GM12878 (cell line): ENCODE measurements around the gene EVX2. TPM values are rescaled to one million over a fixed set of nuclear protein-coding genes. Genes with fewer than 3 reads are reported as not detected.
A peak's percentile ranks its signal among the peaks of the same experiment; 100 is the strongest.

Source experiments
- ATAC-seq: fragments of 200-7000 bp; cut with Tn5 transposase; 3 replicates; pipeline ENCODE4 v1.9.1; 2020; ENCODE audit warnings: mild to moderate bottlenecking, moderate library complexity
- BruUV-seq: library from RNA; stranded (reverse); fragments of 400-500 nt; replicated peaks from 2 replicates; lab custom pipeline; 2021; lab: Mats Ljungman, UMichigan
- CTCF ChIA-PET: fragments of 300-600 bp; sonication (Branson Sonifier 250); formaldehyde crosslinking; extraction: SDS; loops from one replicate; lab custom pipeline; 2021; ENCODE audit warnings: inconsistent platforms; lab: Yijun Ruan, JAX
- POLR2A ChIA-PET: fragments of 350-600 bp; formaldehyde crosslinking; extraction: SDS; loops from one replicate; lab custom pipeline; 2021; ENCODE audit warnings: inconsistent platforms; lab: Charles Lee
- RAD21 ChIA-PET: fragments of 300-600 bp; sonication (Branson Sonifier 250); formaldehyde crosslinking; loops from one replicate; lab custom pipeline; 2023; ENCODE audit warnings: antibody characterized with exemption; ENCODE audit not compliant: unreplicated experiment; lab: Charles Lee
- SMC1A ChIA-PET: fragments of 300-600 bp; sonication (Branson Sonifier 250); formaldehyde crosslinking; loops from one replicate; lab custom pipeline; 2023; ENCODE audit not compliant: unreplicated experiment, uncharacterized antibody; lab: Charles Lee
- DNase-seq: peaks from one replicate; pipeline ENCODE4 v3.0.0-alpha.2; 2011; ENCODE audit warnings: low read depth, low spot score
- FAIRE-seq: peaks from 3 replicates; lab custom pipeline; 2011; peaks lifted over from hg19 to GRCh38; lab: Jason Lieb, UNC
- H2AFZ ChIP-seq: 2 replicates; pipeline ENCODE4 v1.6.0; 2011; ENCODE audit warnings: low read depth, low read length, control low read depth; ENCODE audit not compliant: control insufficient read depth
- H3K27ac ChIP-seq: 2 replicates; pipeline ENCODE4 v1.5.1; 2011; ENCODE audit warnings: control low read depth; ENCODE audit not compliant: control insufficient read depth, insufficient read depth
- H3K27me3 ChIP-seq, 2 experiments: replicated peaks in 1 of 2; 2 replicates each; pipeline versions ENCODE4 v1.6.0 to v1.6.1; 2011; ENCODE audit warnings: low read length in 1 of 2; ENCODE audit not compliant: control insufficient read depth in 2 of 2, insufficient read depth in 2 of 2
- H3K36me3 ChIP-seq, 2 experiments: 2 replicates each; pipeline ENCODE4 v1.5.1; 2011; ENCODE audit warnings: low read length in 1 of 2; ENCODE audit not compliant: control insufficient read depth in 2 of 2, insufficient read depth in 2 of 2
- H3K4me1 ChIP-seq: 2 replicates; pipeline ENCODE4 v1.6.1; 2011; ENCODE audit warnings: mild to moderate bottlenecking, low read length, moderate library complexity, mixed read lengths; ENCODE audit not compliant: control insufficient read depth, insufficient read depth
- H3K4me2 ChIP-seq: 2 replicates; pipeline ENCODE4 v1.6.0; 2011; ENCODE audit warnings: control low read depth; ENCODE audit not compliant: control insufficient read depth, insufficient read depth
- H3K4me3 ChIP-seq: fragments of 200-600 bp; sonication (generic); 2 replicates; pipeline ENCODE4 v1.5.1; 2016
- H3K79me2 ChIP-seq: 2 replicates; pipeline ENCODE4 v1.6.0; 2011; ENCODE audit warnings: low read length; ENCODE audit not compliant: control insufficient read depth, insufficient read depth
- H3K9ac ChIP-seq: 2 replicates; pipeline ENCODE4 v1.8.0; 2011; ENCODE audit warnings: low read length, control low read depth, mixed read lengths; ENCODE audit not compliant: control insufficient read depth, insufficient read depth
- H3K9me3 ChIP-seq: replicated peaks from 3 replicates; pipeline ENCODE4 v1.5.1; 2011; ENCODE audit warnings: mild to moderate bottlenecking, low read length; ENCODE audit not compliant: control insufficient read depth, insufficient read depth
- H4K20me1 ChIP-seq: 2 replicates; pipeline ENCODE4 v1.6.0; 2011; ENCODE audit not compliant: control insufficient read depth, insufficient read depth
- MYC ChIP-seq: IDR thresholded peaks from 2 replicates; pipeline ENCODE4 v1.6.1; 2011; ENCODE audit warnings: mild to moderate bottlenecking, low read length, moderate library complexity, inconsistent platforms; ENCODE audit not compliant: insufficient read depth, insufficient replicate concordance, insufficient read length, severe bottlenecking
- NBN ChIP-seq: fragments of 450-650 bp; IDR thresholded peaks from 2 replicates; pipeline ENCODE4 v1.6.1; 2016
- NFYB ChIP-seq: IDR thresholded peaks from 2 replicates; pipeline ENCODE4 v1.6.1; 2011; ENCODE audit warnings: low read depth, mild to moderate bottlenecking, low read length, improper control_type of control experiment, moderate library complexity; ENCODE audit not compliant: insufficient read depth
- SP1 ChIP-seq: IDR thresholded peaks from one replicate; pipeline ENCODE4 v1.6.1; 2011; ENCODE audit warnings: low read depth, low read length
- SUZ12 ChIP-seq: fragments of 200-600 bp; sonication (generic); IDR thresholded peaks from one replicate; pipeline ENCODE4 v1.6.1; 2018; ENCODE audit warnings: antibody characterized with exemption, mild to moderate bottlenecking; ENCODE audit not compliant: unreplicated experiment
- WGBS: methylation state at CpG from one replicate; pipeline ENCODE4 v1.1.6; 2016; ENCODE audit warnings: low lambda C conversion rate; ENCODE audit not compliant: insufficient replicate concordance, insufficient coverage; ENCODE audit errors: missing lambda C conversion rate; 5-methylcytosine and 5-hydroxymethylcytosine counted together
- in situ Hi-C: fragments of 300-500 bp; cut with MboI; formaldehyde crosslinking; loops from 9 replicates; pipeline ENCODE4 v1.14.3; 2018; ENCODE audit warnings: mixed read lengths
- intact Hi-C: fragments of 100-400 bp; cut with micrococcal nuclease; formaldehyde crosslinking; loops from one replicate; pipeline ENCODE4 v1.14.2; 2022; ENCODE audit not compliant: unreplicated experiment
- polyA plus RNA-seq, 11 experiments: library from polyadenylated mRNA; depleted of rRNA in 4 of 11; unstranded in 6 of 11; stranded (reverse) in 5 of 11; fragments of >200 nt; fragmentation: Nextera tagmentation in 4 of 11; fragmentation: Illumina TruSeq in 1 of 11; extraction: Ambion mirVana in 4 of 11; extraction: Trizol in 1 of 11; gene quantifications; 1 replicate in 1 of 11; 2 replicates in 10 of 11; pipeline versions ENCODE4 v1.2.1 to v1.2.3, GENCODE V29; 2011 to 2016; ENCODE audit warnings: inconsistent platforms in 2 of 11, missing spikeins in 2 of 11, low read depth in 1 of 11
- total RNA-seq, 4 experiments: library from RNA; depleted of rRNA in 3 of 4; stranded (reverse); fragments of >200 nt in 3 of 4; fragmentation: Illumina TruSeq in 1 of 4; extraction: Trizol in 1 of 4; gene quantifications; 2 replicates each; pipeline versions ENCODE4 v1.2.1 to v1.2.3, GENCODE V29; 2013 to 2021
- TF ChIP-seq, protein P1 (sequence below): fragments of 450-650 bp; IDR thresholded peaks from 2 replicates; pipeline ENCODE4 v1.6.1; 2017; ENCODE audit warnings: antibody characterized with exemption, mild to moderate bottlenecking, moderate library complexity
- TF ChIP-seq, protein P2 (sequence below), 3 experiments: IDR thresholded peaks in 2 of 3; conservative IDR thresholded peaks in 1 of 3; 2 replicates each; pipeline ENCODE4 v1.5.1; 2011; ENCODE audit warnings: low read depth in 3 of 3, low read length in 3 of 3, mild to moderate bottlenecking in 3 of 3, control low read depth in 2 of 3, moderate library complexity in 2 of 3, inconsistent platforms in 1 of 3, mixed read lengths in 1 of 3; ENCODE audit not compliant: control insufficient read depth in 2 of 3, insufficient read depth in 1 of 3; ENCODE audit errors: extremely low read depth in 1 of 3
- TF ChIP-seq, protein P3 (sequence below): IDR thresholded peaks from 2 replicates; pipeline ENCODE4 v1.6.1; 2012; ENCODE audit warnings: low read length, inconsistent platforms
- TF ChIP-seq, protein P4 (sequence below): fragments of 450-650 bp; IDR thresholded peaks from 2 replicates; pipeline ENCODE4 v1.6.1; 2017; ENCODE audit warnings: mild to moderate bottlenecking, moderate library complexity

Gene EVX2
- total and polyA plus RNA-seq, 10 of the 15 experiments (the other 5 are each of a cell fraction or from before 2014, with no cell fraction given) = not detected

DNA sequence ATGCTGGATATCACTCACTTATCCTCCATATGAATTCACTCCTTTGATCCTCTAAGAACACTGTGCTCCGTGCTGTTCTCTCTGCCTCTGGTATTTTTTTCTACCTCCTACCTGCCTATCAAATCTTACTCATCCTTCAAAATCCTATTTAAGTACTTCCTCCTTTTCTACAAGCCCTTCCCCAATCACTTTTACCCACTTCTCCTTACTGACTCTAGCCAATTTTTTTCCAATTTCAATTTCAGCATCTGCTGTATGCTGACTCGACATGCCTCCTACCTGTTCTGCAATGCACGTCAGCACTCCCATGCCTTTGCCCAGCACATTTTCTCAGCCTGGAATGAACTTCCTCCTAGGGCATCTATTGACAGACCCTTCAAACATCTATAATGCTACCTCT, 44.4 kb downstream of the EVX2 start (continued):
- TF ChIP-seq, protein P1, sequence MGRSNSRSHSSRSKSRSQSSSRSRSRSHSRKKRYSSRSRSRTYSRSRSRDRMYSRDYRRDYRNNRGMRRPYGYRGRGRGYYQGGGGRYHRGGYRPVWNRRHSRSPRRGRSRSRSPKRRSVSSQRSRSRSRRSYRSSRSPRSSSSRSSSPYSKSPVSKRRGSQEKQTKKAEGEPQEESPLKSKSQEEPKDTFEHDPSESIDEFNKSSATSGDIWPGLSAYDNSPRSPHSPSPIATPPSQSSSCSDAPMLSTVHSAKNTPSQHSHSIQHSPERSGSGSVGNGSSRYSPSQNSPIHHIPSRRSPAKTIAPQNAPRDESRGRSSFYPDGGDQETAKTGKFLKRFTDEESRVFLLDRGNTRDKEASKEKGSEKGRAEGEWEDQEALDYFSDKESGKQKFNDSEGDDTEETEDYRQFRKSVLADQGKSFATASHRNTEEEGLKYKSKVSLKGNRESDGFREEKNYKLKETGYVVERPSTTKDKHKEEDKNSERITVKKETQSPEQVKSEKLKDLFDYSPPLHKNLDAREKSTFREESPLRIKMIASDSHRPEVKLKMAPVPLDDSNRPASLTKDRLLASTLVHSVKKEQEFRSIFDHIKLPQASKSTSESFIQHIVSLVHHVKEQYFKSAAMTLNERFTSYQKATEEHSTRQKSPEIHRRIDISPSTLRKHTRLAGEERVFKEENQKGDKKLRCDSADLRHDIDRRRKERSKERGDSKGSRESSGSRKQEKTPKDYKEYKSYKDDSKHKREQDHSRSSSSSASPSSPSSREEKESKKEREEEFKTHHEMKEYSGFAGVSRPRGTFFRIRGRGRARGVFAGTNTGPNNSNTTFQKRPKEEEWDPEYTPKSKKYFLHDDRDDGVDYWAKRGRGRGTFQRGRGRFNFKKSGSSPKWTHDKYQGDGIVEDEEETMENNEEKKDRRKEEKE = no peak
- TF ChIP-seq SUZ12 = no peak

DNA sequence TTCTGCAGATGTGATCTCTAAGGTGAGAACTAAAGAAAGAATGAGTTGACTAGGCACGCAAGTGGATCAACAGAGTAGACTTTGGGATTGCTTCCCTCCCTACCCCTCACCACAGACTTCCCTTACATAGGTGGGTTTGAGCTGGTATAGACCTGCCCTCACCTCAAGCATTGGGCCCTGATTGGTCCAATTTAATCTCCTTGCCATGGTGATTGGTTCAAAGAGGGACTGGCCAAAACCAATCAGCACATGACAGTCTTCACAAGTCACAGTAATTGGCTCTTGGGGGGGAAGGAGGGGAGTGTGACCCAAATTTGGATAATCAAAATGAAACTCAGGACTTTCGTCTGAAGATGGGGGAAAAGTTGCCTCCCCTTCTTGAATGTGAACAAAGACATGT, 45.1 kb downstream of the EVX2 start:
- intact Hi-C loops = no loop called here
- Histone ChIP-seq H3K4me3 (no peak overlapping the region), H3K27ac (no peak overlapping the region), H3K27me3 (no peaks in the 10 kb centered on the region; a peak in 1 of 4 replicates), H3K79me2 (no peaks in the 10 kb centered on the region), H3K4me1 (no peaks in the 10 kb centered on the region), H3K9ac (no peak overlapping the region), H3K4me2 (no peak overlapping the region), H3K9me3 (no peaks in the 10 kb centered on the region; the same call in 2 of the 3 replicates), H2AFZ (no peak overlapping the region), H4K20me1 (no peaks in the 10 kb centered on the region), H3K36me3 (no peaks in the 10 kb centered on the region)
- no TSS peak for BruUV-seq
- SMC1A ChIA-PET = interaction anchor here (0.5 kb wide), 1 partner anchor 168 kb away, joined by 3 read pairs; no protein-coding TSS in a partner anchor
- no peak for FAIRE-seq
- WGBS = 42% methylated on average over 2 of the region's 2 CpGs
- ATAC-seq = no peak
- RAD21 ChIA-PET = no interaction called here
- TF ChIP-seq MYC = no peak
- TF ChIP-seq, protein P2, sequence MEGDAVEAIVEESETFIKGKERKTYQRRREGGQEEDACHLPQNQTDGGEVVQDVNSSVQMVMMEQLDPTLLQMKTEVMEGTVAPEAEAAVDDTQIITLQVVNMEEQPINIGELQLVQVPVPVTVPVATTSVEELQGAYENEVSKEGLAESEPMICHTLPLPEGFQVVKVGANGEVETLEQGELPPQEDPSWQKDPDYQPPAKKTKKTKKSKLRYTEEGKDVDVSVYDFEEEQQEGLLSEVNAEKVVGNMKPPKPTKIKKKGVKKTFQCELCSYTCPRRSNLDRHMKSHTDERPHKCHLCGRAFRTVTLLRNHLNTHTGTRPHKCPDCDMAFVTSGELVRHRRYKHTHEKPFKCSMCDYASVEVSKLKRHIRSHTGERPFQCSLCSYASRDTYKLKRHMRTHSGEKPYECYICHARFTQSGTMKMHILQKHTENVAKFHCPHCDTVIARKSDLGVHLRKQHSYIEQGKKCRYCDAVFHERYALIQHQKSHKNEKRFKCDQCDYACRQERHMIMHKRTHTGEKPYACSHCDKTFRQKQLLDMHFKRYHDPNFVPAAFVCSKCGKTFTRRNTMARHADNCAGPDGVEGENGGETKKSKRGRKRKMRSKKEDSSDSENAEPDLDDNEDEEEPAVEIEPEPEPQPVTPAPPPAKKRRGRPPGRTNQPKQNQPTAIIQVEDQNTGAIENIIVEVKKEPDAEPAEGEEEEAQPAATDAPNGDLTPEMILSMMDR (IDR thresholded peaks at IDR 0.05 in 2 of 3, conservative IDR thresholded peaks at IDR 0.05 in 1 of 3; ENCODE audit: control insufficient read depth in 2 of 3, extremely low read depth in 1 of 3, insufficient read depth in 1 of 3, low read depth in 3 of 3, low read length in 3 of 3) = no peak
- TF ChIP-seq, protein P3, sequence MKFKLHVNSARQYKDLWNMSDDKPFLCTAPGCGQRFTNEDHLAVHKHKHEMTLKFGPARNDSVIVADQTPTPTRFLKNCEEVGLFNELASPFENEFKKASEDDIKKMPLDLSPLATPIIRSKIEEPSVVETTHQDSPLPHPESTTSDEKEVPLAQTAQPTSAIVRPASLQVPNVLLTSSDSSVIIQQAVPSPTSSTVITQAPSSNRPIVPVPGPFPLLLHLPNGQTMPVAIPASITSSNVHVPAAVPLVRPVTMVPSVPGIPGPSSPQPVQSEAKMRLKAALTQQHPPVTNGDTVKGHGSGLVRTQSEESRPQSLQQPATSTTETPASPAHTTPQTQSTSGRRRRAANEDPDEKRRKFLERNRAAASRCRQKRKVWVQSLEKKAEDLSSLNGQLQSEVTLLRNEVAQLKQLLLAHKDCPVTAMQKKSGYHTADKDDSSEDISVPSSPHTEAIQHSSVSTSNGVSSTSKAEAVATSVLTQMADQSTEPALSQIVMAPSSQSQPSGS = no peak
- no peak for TF ChIP-seq SUZ12
- TF ChIP-seq, protein P4, sequence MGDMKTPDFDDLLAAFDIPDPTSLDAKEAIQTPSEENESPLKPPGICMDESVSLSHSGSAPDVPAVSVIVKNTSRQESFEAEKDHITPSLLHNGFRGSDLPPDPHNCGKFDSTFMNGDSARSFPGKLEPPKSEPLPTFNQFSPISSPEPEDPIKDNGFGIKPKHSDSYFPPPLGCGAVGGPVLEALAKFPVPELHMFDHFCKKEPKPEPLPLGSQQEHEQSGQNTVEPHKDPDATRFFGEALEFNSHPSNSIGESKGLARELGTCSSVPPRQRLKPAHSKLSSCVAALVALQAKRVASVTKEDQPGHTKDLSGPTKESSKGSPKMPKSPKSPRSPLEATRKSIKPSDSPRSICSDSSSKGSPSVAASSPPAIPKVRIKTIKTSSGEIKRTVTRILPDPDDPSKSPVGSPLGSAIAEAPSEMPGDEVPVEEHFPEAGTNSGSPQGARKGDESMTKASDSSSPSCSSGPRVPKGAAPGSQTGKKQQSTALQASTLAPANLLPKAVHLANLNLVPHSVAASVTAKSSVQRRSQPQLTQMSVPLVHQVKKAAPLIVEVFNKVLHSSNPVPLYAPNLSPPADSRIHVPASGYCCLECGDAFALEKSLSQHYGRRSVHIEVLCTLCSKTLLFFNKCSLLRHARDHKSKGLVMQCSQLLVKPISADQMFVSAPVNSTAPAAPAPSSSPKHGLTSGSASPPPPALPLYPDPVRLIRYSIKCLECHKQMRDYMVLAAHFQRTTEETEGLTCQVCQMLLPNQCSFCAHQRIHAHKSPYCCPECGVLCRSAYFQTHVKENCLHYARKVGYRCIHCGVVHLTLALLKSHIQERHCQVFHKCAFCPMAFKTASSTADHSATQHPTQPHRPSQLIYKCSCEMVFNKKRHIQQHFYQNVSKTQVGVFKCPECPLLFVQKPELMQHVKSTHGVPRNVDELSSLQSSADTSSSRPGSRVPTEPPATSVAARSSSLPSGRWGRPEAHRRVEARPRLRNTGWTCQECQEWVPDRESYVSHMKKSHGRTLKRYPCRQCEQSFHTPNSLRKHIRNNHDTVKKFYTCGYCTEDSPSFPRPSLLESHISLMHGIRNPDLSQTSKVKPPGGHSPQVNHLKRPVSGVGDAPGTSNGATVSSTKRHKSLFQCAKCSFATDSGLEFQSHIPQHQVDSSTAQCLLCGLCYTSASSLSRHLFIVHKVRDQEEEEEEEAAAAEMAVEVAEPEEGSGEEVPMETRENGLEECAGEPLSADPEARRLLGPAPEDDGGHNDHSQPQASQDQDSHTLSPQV = no peak
- no peak for TF ChIP-seq NBN
- no peak for TF ChIP-seq SP1
- peak; percentile 63; the same call in 1 of the 2 replicates for TF ChIP-seq NFYB
- CTCF ChIA-PET = no interaction called here
- in situ Hi-C loops = no loop called here
- no peak for DNase-seq
- POLR2A ChIA-PET = no interaction called here
